Gastroesophageal sphincter (tissue), 3 donors: ENCODE results near the gene GSTO2.

Source experiments
- POLR2A ChIP-seq, 2 donors: fragments of 450-650 bp; IDR thresholded peaks; one replicate each; pipeline ENCODE4 v1.6.1; 2017; ENCODE audit warnings: antibody characterized with exemption in 2 of 2, mild to moderate bottlenecking in 2 of 2, moderate library complexity in 1 of 2
- POLR2AphosphoS5 ChIP-seq: sonication (generic); formaldehyde crosslinking; IDR thresholded peaks from one replicate; pipeline ENCODE4 v1.6.1; 2017; ENCODE audit warnings: antibody characterized with exemption
- TF ChIP-seq, protein P1 (sequence below), 4 experiments: fragments of 200-600 bp in 2 of 4; fragments of 450-650 bp in 2 of 4; sonication (generic) in 1 of 4; IDR thresholded peaks; one replicate each; pipeline ENCODE4 v1.5.1; 2017 to 2019; ENCODE audit warnings: antibody characterized with exemption in 4 of 4, mild to moderate bottlenecking in 2 of 4, moderate library complexity in 2 of 4

DNA sequence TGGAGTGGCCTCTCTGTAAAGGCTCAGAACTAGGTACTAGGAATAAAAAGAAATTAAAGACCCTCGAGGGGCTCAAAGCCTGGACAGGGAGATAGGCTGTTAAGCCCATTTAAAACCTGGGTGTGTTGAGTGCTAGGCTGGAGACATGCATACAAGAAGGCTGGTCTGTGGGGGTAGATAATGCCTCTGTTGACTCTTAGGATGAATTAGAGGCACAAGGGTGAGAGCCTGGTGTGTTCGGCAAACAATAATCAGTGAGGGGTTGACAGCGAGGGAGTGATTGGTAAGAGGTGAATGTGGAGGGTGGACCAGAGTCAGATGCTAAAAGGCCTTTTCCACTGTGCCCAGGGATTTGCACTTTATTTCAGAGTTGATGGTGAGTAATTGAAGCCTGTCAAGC is 12.7 kb downstream of the GSTO2 start:
- TF ChIP-seq POLR2AphosphoS5 (no peak), POLR2A (IDR thresholded peaks at IDR 0.05) (no peak)
- TF ChIP-seq, protein P1, sequence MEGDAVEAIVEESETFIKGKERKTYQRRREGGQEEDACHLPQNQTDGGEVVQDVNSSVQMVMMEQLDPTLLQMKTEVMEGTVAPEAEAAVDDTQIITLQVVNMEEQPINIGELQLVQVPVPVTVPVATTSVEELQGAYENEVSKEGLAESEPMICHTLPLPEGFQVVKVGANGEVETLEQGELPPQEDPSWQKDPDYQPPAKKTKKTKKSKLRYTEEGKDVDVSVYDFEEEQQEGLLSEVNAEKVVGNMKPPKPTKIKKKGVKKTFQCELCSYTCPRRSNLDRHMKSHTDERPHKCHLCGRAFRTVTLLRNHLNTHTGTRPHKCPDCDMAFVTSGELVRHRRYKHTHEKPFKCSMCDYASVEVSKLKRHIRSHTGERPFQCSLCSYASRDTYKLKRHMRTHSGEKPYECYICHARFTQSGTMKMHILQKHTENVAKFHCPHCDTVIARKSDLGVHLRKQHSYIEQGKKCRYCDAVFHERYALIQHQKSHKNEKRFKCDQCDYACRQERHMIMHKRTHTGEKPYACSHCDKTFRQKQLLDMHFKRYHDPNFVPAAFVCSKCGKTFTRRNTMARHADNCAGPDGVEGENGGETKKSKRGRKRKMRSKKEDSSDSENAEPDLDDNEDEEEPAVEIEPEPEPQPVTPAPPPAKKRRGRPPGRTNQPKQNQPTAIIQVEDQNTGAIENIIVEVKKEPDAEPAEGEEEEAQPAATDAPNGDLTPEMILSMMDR (IDR thresholded peaks at IDR 0.05) = no peak
